Vagina (tissue), 2 donors: ENCODE measurements around the gene SFTPA1.

Experiments
- CTCF ChIP-seq, 3 experiments: fragments of 450-650 bp in 2 of 3; fragments of 200-600 bp in 1 of 3; sonication (generic) in 1 of 3; IDR thresholded peaks; one replicate each; pipeline ENCODE4 v1.5.1; 2017 to 2019; ENCODE audit warnings: antibody characterized with exemption in 3 of 3, mild to moderate bottlenecking in 2 of 3, moderate library complexity in 2 of 3
- POLR2A ChIP-seq, 2 donors: fragments of 450-650 bp; IDR thresholded peaks; one replicate each; pipeline ENCODE4 v1.6.1; 2017; ENCODE audit warnings: antibody characterized with exemption in 2 of 2, mild to moderate bottlenecking in 2 of 2, moderate library complexity in 2 of 2
- POLR2AphosphoS5 ChIP-seq, 2 donors: sonication (generic); formaldehyde crosslinking; IDR thresholded peaks; one replicate each; pipeline ENCODE4 v1.9.0; 2017; ENCODE audit warnings: antibody characterized with exemption in 2 of 2, mild to moderate bottlenecking in 2 of 2, low read depth in 1 of 2; ENCODE audit not compliant: insufficient read depth in 1 of 2

GRCh38 chr10:79601939-79602338 lies 8.8 kb upstream of the SFTPA1 start:
- no peak for TF ChIP-seq CTCF (IDR thresholded peaks at IDR 0.05)
- TF ChIP-seq POLR2AphosphoS5 (IDR thresholded peaks at IDR 0.05; ENCODE audit: insufficient read depth in 1 of 2, low read depth in 1 of 2) = no peak
- TF ChIP-seq POLR2A (IDR thresholded peaks at IDR 0.05) = no peak
